CD14-positive monocyte (primary cell): ENCODE data around the gene ABHD12. TPM values are rescaled to one million over a fixed set of nuclear protein-coding genes. Genes with fewer than 3 reads are reported as not detected.

Experiments used
- DNase-seq, 3 donors: peaks; one replicate each; pipeline ENCODE4 v3.0.0-alpha.2; 2011 to 2022
- H2AFZ ChIP-seq: 2 replicates; pipeline ENCODE4 v1.6.0; 2012; ENCODE audit warnings: mild to moderate bottlenecking, low read depth, low read length, inconsistent platforms; ENCODE audit not compliant: insufficient read depth, poor library complexity, severe bottlenecking
- H3K27ac ChIP-seq, 2 donors: 1 replicate in 1 of 2; 2 replicates in 1 of 2; pipeline ENCODE4 v1.5.1; 2012 to 2013; ENCODE audit warnings: low read length in 2 of 2, control low read depth in 1 of 2, inconsistent platforms in 1 of 2, low read depth in 1 of 2, mild to moderate bottlenecking in 1 of 2
- H3K27me3 ChIP-seq, 2 donors: one replicate each; pipeline versions ENCODE4 v1.6.0 to v1.6.1; 2011 to 2013; ENCODE audit warnings: low read length in 2 of 2; ENCODE audit not compliant: control insufficient read depth in 2 of 2, insufficient read depth in 2 of 2
- H3K36me3 ChIP-seq, 2 donors: replicated peaks in 1 of 2; 1 replicate in 1 of 2; 2 replicates in 1 of 2; pipeline versions ENCODE4 v1.5.1 to v1.6.1; 2012 to 2013; ENCODE audit warnings: low read length in 2 of 2, control low read depth in 1 of 2, inconsistent platforms in 1 of 2, mild to moderate bottlenecking in 1 of 2; ENCODE audit not compliant: insufficient read depth in 2 of 2, control insufficient read depth in 1 of 2
- H3K4me1 ChIP-seq, 2 donors: 1 replicate in 1 of 2; 2 replicates in 1 of 2; pipeline versions ENCODE4 v1.5.1 to v1.6.1; 2012 to 2013; ENCODE audit warnings: low read length in 2 of 2, control low read depth in 1 of 2, inconsistent platforms in 1 of 2, mild to moderate bottlenecking in 1 of 2, moderate library complexity in 1 of 2; ENCODE audit not compliant: insufficient read depth in 2 of 2, control insufficient read depth in 1 of 2
- H3K4me2 ChIP-seq: replicated peaks from 2 replicates; pipeline ENCODE3; 2012; ENCODE audit warnings: low read length, moderate library complexity, mild to moderate bottlenecking; ENCODE audit not compliant: poor library complexity, severe bottlenecking; ENCODE audit errors: extremely low read depth
- H3K4me3 ChIP-seq, 3 experiments: fragments of 200-600 bp in 1 of 3; sonication (generic) in 1 of 3; replicated peaks in 1 of 3; 1 replicate in 2 of 3; 2 replicates in 1 of 3; pipeline ENCODE4 v1.5.1; 2011 to 2013; ENCODE audit warnings: low read length in 3 of 3, mild to moderate bottlenecking in 3 of 3, control low read depth in 2 of 3, low read depth in 2 of 3, inconsistent platforms in 1 of 3, moderate library complexity in 1 of 3
- H3K79me2 ChIP-seq: 2 replicates; pipeline ENCODE4 v1.6.0; 2012; ENCODE audit warnings: mild to moderate bottlenecking, control low read depth, inconsistent platforms, low read length, moderate library complexity; ENCODE audit not compliant: insufficient read depth
- H3K9ac ChIP-seq: 2 replicates; pipeline ENCODE4 v1.6.0; 2017; ENCODE audit warnings: low read length, mild to moderate bottlenecking; ENCODE audit not compliant: insufficient read depth, poor library complexity, severe bottlenecking
- H3K9me3 ChIP-seq, 2 donors: replicated peaks in 1 of 2; 1 replicate in 1 of 2; 2 replicates in 1 of 2; pipeline versions ENCODE4 v1.5.1 to v1.6.1; 2012 to 2013; ENCODE audit warnings: low read length in 2 of 2, control low read depth in 1 of 2; ENCODE audit not compliant: control insufficient read depth in 1 of 2, insufficient read depth in 1 of 2
- H4K20me1 ChIP-seq: 2 replicates; pipeline ENCODE4 v1.6.0; 2012; ENCODE audit warnings: mild to moderate bottlenecking, low read length, control low read depth, moderate library complexity; ENCODE audit not compliant: insufficient read depth
- H3K27ac Mint-ChIP-seq, 7 donors: one replicate each; pipeline ENCODE4 v1.8.0; 2020; ENCODE audit warnings: mild to moderate bottlenecking in 7 of 7, mixed read lengths in 7 of 7, moderate library complexity in 6 of 7, inconsistent platforms in 2 of 7
- H3K27me3 Mint-ChIP-seq, 3 donors: one replicate each; pipeline ENCODE4 v1.8.0; 2021 to 2022; ENCODE audit warnings: low read depth in 3 of 3, mild to moderate bottlenecking in 3 of 3, mixed read lengths in 3 of 3, moderate library complexity in 3 of 3, inconsistent platforms in 1 of 3
- H3K36me3 Mint-ChIP-seq, 2 donors: one replicate each; pipeline ENCODE4 v1.8.0; 2020; ENCODE audit warnings: mixed read lengths in 2 of 2, inconsistent platforms in 1 of 2, mild to moderate bottlenecking in 1 of 2
- H3K4me1 Mint-ChIP-seq: one replicate; pipeline ENCODE4 v1.8.0; 2020; ENCODE audit warnings: mild to moderate bottlenecking, mixed read lengths
- H3K4me3 Mint-ChIP-seq, 2 donors: one replicate each; pipeline ENCODE4 v1.8.0; 2020; ENCODE audit warnings: mild to moderate bottlenecking in 2 of 2, mixed read lengths in 2 of 2, moderate library complexity in 1 of 2
- H3K9me3 Mint-ChIP-seq, 7 donors: one replicate each; pipeline ENCODE4 v1.8.0; 2020 to 2022; ENCODE audit warnings: mixed read lengths in 7 of 7, mild to moderate bottlenecking in 6 of 7, moderate library complexity in 6 of 7, inconsistent platforms in 2 of 7
- WGBS: methylation state at CpG from one replicate; pipeline ENCODE4 v1.1.5; 2013; ENCODE audit warnings: missing lambda C conversion rate; ENCODE audit not compliant: insufficient coverage; 5-methylcytosine and 5-hydroxymethylcytosine counted together
- intact Hi-C, 2 donors: fragments of 100-400 bp; cut with micrococcal nuclease; formaldehyde crosslinking; loops; one replicate each; pipeline versions ENCODE4 v1.15.0 to v1.15.1; 2023
- polyA plus RNA-seq, 3 donors: library from polyadenylated mRNA; depleted of rRNA in 1 of 3; unstranded in 2 of 3; stranded (reverse) in 1 of 3; fragments of 300-500 nt in 2 of 3; fragments of >200 nt in 1 of 3; fragmentation: Illumina TruSeq in 2 of 3; gene quantifications; 1 replicate in 2 of 3; 2 replicates in 1 of 3; pipeline ENCODE4 v1.2.3, GENCODE V29; 2012 to 2021
- TF ChIP-seq, protein P1 (sequence below): fragments of 200-600 bp; IDR thresholded peaks from one replicate; pipeline ENCODE4 v1.8.0; 2022; ENCODE audit warnings: antibody characterized with exemption, mild to moderate bottlenecking

Gene ABHD12
- polyA plus RNA-seq, 3 donors, result 20.3 to 34.5 (median 32.1) TPM

DNA sequence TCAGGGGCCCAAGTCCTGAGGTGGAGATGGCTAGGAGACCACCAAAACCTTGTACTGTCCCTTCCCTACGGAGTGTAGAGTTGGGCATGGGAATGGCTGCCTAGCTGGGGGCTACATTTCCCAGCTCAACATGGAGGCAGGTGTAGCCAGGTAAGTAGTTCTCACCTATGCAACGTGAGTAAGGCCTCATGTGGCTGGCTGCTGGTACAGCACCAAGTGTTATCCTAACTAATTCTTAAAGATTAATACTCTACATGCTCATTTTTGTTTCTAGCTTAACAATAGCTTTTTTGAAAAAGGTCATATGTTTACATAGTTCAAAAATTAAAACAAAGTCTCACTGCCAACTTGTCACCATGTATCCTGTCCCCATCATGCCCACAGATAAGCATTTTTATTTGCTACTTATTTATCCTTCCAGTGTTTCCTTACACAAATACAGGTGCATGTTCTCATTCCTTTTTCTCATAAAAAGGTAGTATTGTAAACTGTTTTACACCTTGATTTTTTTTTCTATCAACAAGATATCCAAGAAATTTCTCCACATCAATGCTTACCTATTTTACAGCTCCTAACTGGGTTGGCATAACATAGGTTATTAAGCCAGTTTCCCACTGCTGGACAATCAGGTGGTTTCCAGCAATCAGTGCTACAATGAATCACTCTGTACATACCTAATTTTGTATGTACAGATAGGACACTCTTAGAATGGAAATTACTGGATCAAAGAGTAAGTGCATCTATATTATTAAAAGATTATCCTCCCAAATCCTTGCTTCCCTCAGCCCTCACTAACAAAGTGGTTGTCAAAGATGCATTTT is 25.5 kb downstream of the ABHD12 start:
- H3K79me2 ChIP-seq, result peaks cover 58% of the 10 kb centered on the region
- H3K27ac ChIP-seq, result no peak overlapping the region
- H4K20me1 ChIP-seq, result peaks cover 5% of the 10 kb centered on the region
- Mint-ChIP-seq H3K9me3 (peaks cover 0 to 3% (median 0%) of the 10 kb centered on the region in 7 donors), H3K4me3 (no peak overlapping the region), H3K27me3 (peaks cover 0 to 2% (median 0%) of the 10 kb centered on the region in 3 donors), H3K27ac (peak overlapping the region in 1 of 7 donors; percentile 30), H3K4me1 (peaks cover 25% of the 10 kb centered on the region), H3K36me3 (peaks cover 12 to 14% of the 10 kb centered on the region in 2 donors)
- TF ChIP-seq, protein P1, sequence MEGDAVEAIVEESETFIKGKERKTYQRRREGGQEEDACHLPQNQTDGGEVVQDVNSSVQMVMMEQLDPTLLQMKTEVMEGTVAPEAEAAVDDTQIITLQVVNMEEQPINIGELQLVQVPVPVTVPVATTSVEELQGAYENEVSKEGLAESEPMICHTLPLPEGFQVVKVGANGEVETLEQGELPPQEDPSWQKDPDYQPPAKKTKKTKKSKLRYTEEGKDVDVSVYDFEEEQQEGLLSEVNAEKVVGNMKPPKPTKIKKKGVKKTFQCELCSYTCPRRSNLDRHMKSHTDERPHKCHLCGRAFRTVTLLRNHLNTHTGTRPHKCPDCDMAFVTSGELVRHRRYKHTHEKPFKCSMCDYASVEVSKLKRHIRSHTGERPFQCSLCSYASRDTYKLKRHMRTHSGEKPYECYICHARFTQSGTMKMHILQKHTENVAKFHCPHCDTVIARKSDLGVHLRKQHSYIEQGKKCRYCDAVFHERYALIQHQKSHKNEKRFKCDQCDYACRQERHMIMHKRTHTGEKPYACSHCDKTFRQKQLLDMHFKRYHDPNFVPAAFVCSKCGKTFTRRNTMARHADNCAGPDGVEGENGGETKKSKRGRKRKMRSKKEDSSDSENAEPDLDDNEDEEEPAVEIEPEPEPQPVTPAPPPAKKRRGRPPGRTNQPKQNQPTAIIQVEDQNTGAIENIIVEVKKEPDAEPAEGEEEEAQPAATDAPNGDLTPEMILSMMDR, result no peak
- H3K36me3 ChIP-seq, result no peaks in the 10 kb centered on the region
- no peaks in the 10 kb centered on the region for H3K27me3 ChIP-seq
- H3K4me3 ChIP-seq, result no peak overlapping the region
- no peak overlapping the region for H3K4me2 ChIP-seq
- peaks cover 12 to 15% of the 10 kb centered on the region in 2 donors for H3K4me1 ChIP-seq
- intact Hi-C loops, result no loop called here
- no peak overlapping the region for H2AFZ ChIP-seq
- no peaks in the 10 kb centered on the region for H3K9me3 ChIP-seq
- DNase-seq, result no peak
- no CpG with 5 or more reads among the region's 2 CpGs for WGBS
- H3K9ac ChIP-seq, result no peak overlapping the region

DNA sequence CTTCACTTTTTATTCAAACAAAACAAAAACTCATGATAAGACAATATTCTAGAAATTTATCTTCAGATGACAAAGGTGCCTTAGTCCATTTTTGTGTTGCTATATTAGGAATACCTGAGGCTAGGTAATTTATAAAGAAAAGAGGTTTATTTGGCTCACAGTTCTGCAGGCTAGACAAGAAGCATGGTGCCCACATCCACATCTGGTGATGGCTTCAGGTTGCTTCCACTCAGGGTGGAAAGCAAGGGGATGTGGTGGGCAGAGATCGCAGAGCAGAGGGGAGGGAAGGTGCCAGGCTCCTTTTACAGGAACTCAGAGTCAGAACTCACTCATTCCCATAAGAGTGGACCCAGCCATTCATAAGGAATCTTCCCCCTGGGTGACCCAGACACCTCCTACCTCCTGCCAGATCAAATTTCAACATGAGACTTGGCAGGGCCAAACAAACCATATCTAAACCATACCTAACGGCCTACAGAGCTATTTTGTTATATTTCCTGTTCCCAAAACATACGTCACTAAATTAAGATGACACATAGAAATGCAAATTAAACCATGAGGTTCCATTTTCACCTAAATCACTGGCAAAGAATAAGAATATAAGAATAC is 26.4 kb downstream of the ABHD12 start:
- Histone ChIP-seq H4K20me1 (no peaks in the 10 kb centered on the region), H3K27ac (no peak overlapping the region), H3K9ac (no peak overlapping the region), H3K36me3 (no peaks in the 10 kb centered on the region), H3K4me2 (no peak overlapping the region), H3K79me2 (peaks cover 60% of the 10 kb centered on the region), H2AFZ (no peak overlapping the region), H3K4me1 (peaks cover 12 to 15% of the 10 kb centered on the region in 2 donors), H3K9me3 (no peaks in the 10 kb centered on the region), H3K27me3 (no peaks in the 10 kb centered on the region), H3K4me3 (no peak overlapping the region)
- no CpG with 5 or more reads among the region's 3 CpGs for WGBS
- peaks cover 0 to 2% (median 0%) of the 10 kb centered on the region in 3 donors for H3K27me3 Mint-ChIP-seq
- H3K4me1 Mint-ChIP-seq, result peaks cover 24% of the 10 kb centered on the region
- peaks cover 0 to 3% (median 0%) of the 10 kb centered on the region in 7 donors for H3K9me3 Mint-ChIP-seq
- TF ChIP-seq, protein P1, result no peak
- intact Hi-C loops, result no loop called here
- no peak overlapping the region for H3K4me3 Mint-ChIP-seq
- peaks cover 12% of the 10 kb centered on the region in 2 donors for H3K36me3 Mint-ChIP-seq
- H3K27ac Mint-ChIP-seq, result peak overlapping the region in 4 of 7 donors; percentile 33 to 69 (median 50)
- no peak for DNase-seq
